Neutrophil (primary cell): ENCODE measurements around the gene SPRED2.

Experiments used
- H3K27ac ChIP-seq: fragments of 200-600 bp; sonication (generic); 2 replicates; pipeline ENCODE4 v1.5.1; 2016; ENCODE audit warnings: mild to moderate bottlenecking, moderate library complexity
- H3K27me3 ChIP-seq: fragments of 200-600 bp; sonication (generic); 2 replicates; pipeline ENCODE4 v1.6.0; 2016; ENCODE audit warnings: mild to moderate bottlenecking
- H3K36me3 ChIP-seq: fragments of 200-600 bp; sonication (generic); 2 replicates; pipeline ENCODE4 v1.5.1; 2017
- H3K4me1 ChIP-seq, 2 experiments: fragments of 200-600 bp in 1 of 2; sonication (generic) in 1 of 2; 1 replicate in 1 of 2; 2 replicates in 1 of 2; pipeline versions ENCODE4 v1.5.1 to v1.6.1; 2013 to 2016; ENCODE audit warnings: low read depth in 1 of 2, low read length in 1 of 2, mild to moderate bottlenecking in 1 of 2, moderate library complexity in 1 of 2; ENCODE audit not compliant: control insufficient read depth in 1 of 2, insufficient read depth in 1 of 2
- H3K4me3 ChIP-seq, 2 experiments: fragments of 200-600 bp in 1 of 2; sonication (generic) in 1 of 2; 1 replicate in 1 of 2; 2 replicates in 1 of 2; pipeline ENCODE4 v1.5.1; 2013 to 2016; ENCODE audit warnings: low read depth in 1 of 2, low read length in 1 of 2, mild to moderate bottlenecking in 1 of 2, moderate library complexity in 1 of 2
- H3K9me3 ChIP-seq: fragments of 200-600 bp; sonication (generic); 2 replicates; pipeline ENCODE4 v1.5.1; 2016
- CTCF ChIP-seq: fragments of 200-600 bp; sonication (generic); IDR thresholded peaks from 2 replicates; pipeline ENCODE4 v1.5.1; 2016; ENCODE audit warnings: antibody characterized with exemption

Gene SPRED2

DNA sequence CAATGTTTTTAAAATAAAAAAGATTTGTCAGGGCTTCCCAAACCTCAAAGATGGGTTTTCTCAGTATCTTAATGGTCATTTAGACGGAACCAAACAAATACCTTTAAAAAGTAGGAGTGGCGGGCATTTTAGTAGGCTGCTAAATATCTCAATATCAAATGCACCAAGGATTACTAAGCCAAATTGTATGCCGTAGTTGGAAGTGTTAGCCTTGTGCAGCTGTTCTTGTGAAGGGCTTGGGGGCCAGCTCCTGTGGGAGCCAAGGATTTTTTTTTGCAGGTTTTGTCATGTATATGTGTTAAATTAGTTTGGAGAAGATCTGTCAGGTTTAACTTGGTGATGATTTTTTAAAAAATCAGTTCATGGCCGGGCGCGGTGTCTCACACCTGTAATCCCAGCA lies 152.6 kb downstream of the SPRED2 start:
- Histone ChIP-seq H3K4me3 (no peak overlapping the region), H3K4me1 (peaks cover 7 to 14% of the 10 kb centered on the region in 2 experiments), H3K9me3 (no peaks in the 10 kb centered on the region), H3K27me3 (no peaks in the 10 kb centered on the region), H3K27ac (no peak overlapping the region), H3K36me3 (peaks cover 11% of the 10 kb centered on the region)
- no peak for TF ChIP-seq CTCF

DNA sequence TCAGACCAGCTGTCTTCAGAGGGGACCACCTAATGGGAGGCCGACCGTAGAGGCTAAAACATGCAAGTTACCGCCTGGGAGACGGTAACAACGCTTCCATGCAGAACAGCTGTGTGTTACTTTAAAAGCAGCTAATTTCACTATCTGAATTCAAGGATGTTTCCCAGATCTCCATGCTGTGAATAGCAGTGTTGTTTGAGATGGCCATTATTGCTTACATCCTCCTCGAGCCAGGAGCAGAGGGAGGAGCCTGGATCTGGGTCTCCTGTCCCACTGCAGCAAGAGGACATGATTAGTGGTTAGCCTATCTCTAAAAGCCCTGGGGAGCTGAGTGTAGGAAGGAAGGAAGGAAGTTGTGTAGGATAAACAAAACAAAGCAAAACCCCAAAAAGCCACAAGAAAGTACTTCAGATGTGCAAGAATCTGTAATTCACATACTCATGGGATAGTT lies 153.8 kb downstream of the SPRED2 start:
- Histone ChIP-seq H3K4me3 (no peak overlapping the region), H3K4me1 (peaks cover 7 to 14% of the 10 kb centered on the region in 2 experiments), H3K27ac (no peak overlapping the region), H3K27me3 (no peaks in the 10 kb centered on the region), H3K9me3 (no peaks in the 10 kb centered on the region), H3K36me3 (peaks cover 21% of the 10 kb centered on the region)
- no peak for TF ChIP-seq CTCF

- no peak for TF ChIP-seq CTCF
- H3K4me3 ChIP-seq = no peak overlapping the region
- peaks cover 27% of the 10 kb centered on the region for H3K36me3 ChIP-seq
- H3K27me3 ChIP-seq = no peaks in the 10 kb centered on the region
- H3K27ac ChIP-seq = no peak overlapping the region
- peaks cover 7 to 14% of the 10 kb centered on the region in 2 experiments for H3K4me1 ChIP-seq
- H3K9me3 ChIP-seq = no peaks in the 10 kb centered on the region
Measured at GRCh38 chr2:65277791-65278483, 154.5 kb downstream of the SPRED2 start.

DNA sequence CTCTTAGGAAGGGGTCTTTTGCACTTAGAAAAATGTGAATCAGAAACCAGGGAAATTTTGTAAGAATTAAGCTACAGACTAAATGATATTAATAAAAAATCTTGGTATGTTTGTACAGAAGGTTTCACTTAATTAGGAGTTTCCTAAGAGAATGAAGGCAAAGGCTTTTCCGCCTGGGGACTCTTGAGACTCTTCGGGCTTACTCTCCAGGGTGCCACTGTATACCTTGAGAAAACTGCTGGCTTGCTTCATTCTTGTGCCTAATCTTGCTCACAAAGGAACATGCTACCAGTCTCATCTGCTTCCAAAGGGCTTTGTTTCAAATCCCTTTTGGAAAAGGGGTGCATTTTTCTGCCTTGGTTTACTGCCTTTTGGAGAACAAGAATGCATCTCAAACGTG lies 155.3 kb downstream of the SPRED2 start:
- Histone ChIP-seq H3K27ac (no peak overlapping the region), H3K4me3 (no peak overlapping the region), H3K36me3 (peaks cover 35% of the 10 kb centered on the region), H3K27me3 (no peaks in the 10 kb centered on the region), H3K4me1 (peaks cover 7 to 14% of the 10 kb centered on the region in 2 experiments), H3K9me3 (no peaks in the 10 kb centered on the region)
- TF ChIP-seq CTCF = no peak

GRCh38 chr2:65276609-65277008 lies 155.8 kb downstream of the SPRED2 start:
- no peak overlapping the region for H3K4me3 ChIP-seq
- no peak overlapping the region for H3K27ac ChIP-seq
- peaks cover 40% of the 10 kb centered on the region for H3K36me3 ChIP-seq
- TF ChIP-seq CTCF = no peak
- no peaks in the 10 kb centered on the region for H3K9me3 ChIP-seq
- no peaks in the 10 kb centered on the region for H3K27me3 ChIP-seq
- H3K4me1 ChIP-seq = peaks cover 7 to 14% of the 10 kb centered on the region in 2 experiments
